H9 (cell line): ENCODE results near the gene NAPB. TPM values are rescaled to one million over a fixed set of nuclear protein-coding genes. Genes with fewer than 3 reads are reported as not detected.

Source experiments
- DNase-seq: peaks from one replicate; pipeline ENCODE4 v3.0.0-alpha.2; 2017
- H2AFZ ChIP-seq: one replicate; pipeline ENCODE4 v1.6.1; 2013; ENCODE audit warnings: mild to moderate bottlenecking, low read length, control low read depth, moderate library complexity
- H2AK5ac ChIP-seq: 2 replicates; pipeline ENCODE4 v1.6.1; 2013; ENCODE audit warnings: low read length, control low read depth, mixed read lengths; ENCODE audit not compliant: insufficient read length
- H2BK120ac ChIP-seq: one replicate; pipeline ENCODE4 v1.6.1; 2013; ENCODE audit warnings: low read depth, mild to moderate bottlenecking, low read length, control low read depth, inconsistent platforms; ENCODE audit not compliant: poor library complexity, severe bottlenecking
- H2BK12ac ChIP-seq: 2 replicates; pipeline ENCODE4 v1.6.1; 2013; ENCODE audit warnings: low read length, control low read depth, mixed read lengths, low read depth; ENCODE audit not compliant: insufficient read length
- H2BK15ac ChIP-seq: 2 replicates; pipeline ENCODE4 v1.6.1; 2013; ENCODE audit warnings: low read depth, low read length, control low read depth
- H2BK20ac ChIP-seq: one replicate; pipeline ENCODE4 v1.6.1; 2013; ENCODE audit warnings: low read depth, mild to moderate bottlenecking, low read length, control low read depth, inconsistent platforms; ENCODE audit not compliant: poor library complexity, severe bottlenecking
- H2BK5ac ChIP-seq: 2 replicates; pipeline ENCODE4 v1.6.1; 2013; ENCODE audit warnings: low read length, control low read depth, mixed read lengths; ENCODE audit not compliant: insufficient read length
- H3K14ac ChIP-seq: 2 replicates; pipeline ENCODE4 v1.6.1; 2013; ENCODE audit warnings: low read length, control low read depth; ENCODE audit not compliant: insufficient read depth
- H3K18ac ChIP-seq: 2 replicates; pipeline ENCODE4 v1.6.1; 2013; ENCODE audit warnings: low read depth, mild to moderate bottlenecking, mixed read lengths, low read length, control low read depth; ENCODE audit not compliant: insufficient read length
- H3K23ac ChIP-seq: 2 replicates; pipeline ENCODE4 v1.6.1; 2013; ENCODE audit warnings: low read length, control low read depth, mixed read lengths, low read depth; ENCODE audit not compliant: insufficient read length
- H3K23me2 ChIP-seq: 2 replicates; pipeline ENCODE4 v1.6.1; 2013; ENCODE audit warnings: low read depth, mild to moderate bottlenecking, mixed read lengths, low read length, control low read depth; ENCODE audit not compliant: insufficient read length, poor library complexity, severe bottlenecking
- H3K27ac ChIP-seq: 2 replicates; pipeline ENCODE4 v1.5.1; 2013; ENCODE audit warnings: low read length, control low read depth, mixed read lengths, low read depth; ENCODE audit not compliant: insufficient read length
- H3K27me3 ChIP-seq: 2 replicates; pipeline ENCODE4 v1.6.1; 2013; ENCODE audit warnings: low read length, control low read depth, inconsistent platforms; ENCODE audit not compliant: insufficient read depth
- H3K4ac ChIP-seq: 2 replicates; pipeline ENCODE4 v1.6.1; 2013; ENCODE audit warnings: low read depth, mild to moderate bottlenecking, control low read depth, inconsistent platforms, low read length, moderate library complexity
- H3K4me1 ChIP-seq: 2 replicates; pipeline ENCODE4 v1.6.1; 2013; ENCODE audit warnings: low read length, control low read depth, inconsistent platforms; ENCODE audit not compliant: insufficient read depth
- H3K4me2 ChIP-seq: 2 replicates; pipeline ENCODE4 v1.6.1; 2013; ENCODE audit warnings: low read length, control low read depth, mixed read lengths; ENCODE audit not compliant: insufficient read length, insufficient read depth
- H3K56ac ChIP-seq: 2 replicates; pipeline ENCODE4 v1.6.1; 2013; ENCODE audit warnings: low read depth, mild to moderate bottlenecking, mixed read lengths, low read length, control low read depth; ENCODE audit not compliant: insufficient read length
- H3K79me1 ChIP-seq: 2 replicates; pipeline ENCODE4 v1.6.1; 2013; ENCODE audit warnings: low read depth, mild to moderate bottlenecking, moderate library complexity, low read length, control low read depth, inconsistent platforms; ENCODE audit not compliant: insufficient read depth, poor library complexity, severe bottlenecking
- H3K79me2 ChIP-seq: 2 replicates; pipeline ENCODE4 v1.6.1; 2013; ENCODE audit warnings: low read length, control low read depth, inconsistent platforms; ENCODE audit not compliant: insufficient read depth
- H3K9ac ChIP-seq: 2 replicates; pipeline ENCODE4 v1.6.1; 2013; ENCODE audit warnings: low read length, control low read depth, mixed read lengths; ENCODE audit not compliant: insufficient read length; ENCODE audit errors: extremely low read depth
- H3K9me3 ChIP-seq: one replicate; pipeline ENCODE4 v1.6.1; 2013; ENCODE audit warnings: low read depth, low read length, inconsistent platforms; ENCODE audit not compliant: control insufficient read depth
- H3T11ph ChIP-seq: one replicate; pipeline ENCODE4 v1.6.1; 2013; ENCODE audit warnings: mild to moderate bottlenecking, low read length, control low read depth, inconsistent platforms
- H4K20me1 ChIP-seq: one replicate; pipeline ENCODE4 v1.6.1; 2013; ENCODE audit not compliant: control insufficient read depth, insufficient read length, insufficient read depth
- H4K5ac ChIP-seq: 2 replicates; pipeline ENCODE4 v1.6.1; 2013; ENCODE audit warnings: low read depth, mild to moderate bottlenecking, mixed read lengths, low read length, control low read depth; ENCODE audit not compliant: insufficient read length
- H4K8ac ChIP-seq: replicated peaks from 2 replicates; pipeline ENCODE4 v1.6.1; 2013; ENCODE audit warnings: low read length, control low read depth, mixed read lengths, low read depth; ENCODE audit not compliant: insufficient read length
- H4K91ac ChIP-seq: 2 replicates; pipeline ENCODE4 v1.6.1; 2013; ENCODE audit warnings: low read depth, mild to moderate bottlenecking, moderate library complexity, mixed read lengths, low read length, control low read depth; ENCODE audit not compliant: insufficient read length
- H3K27ac Mint-ChIP-seq, 3 experiments: 2 replicates in 2 of 3; 3 replicates in 1 of 3; pipeline ENCODE4 v1.8.0; 2020 to 2021; ENCODE audit warnings: mixed read lengths in 3 of 3, mild to moderate bottlenecking in 1 of 3, moderate library complexity in 1 of 3
- H3K27me3 Mint-ChIP-seq: 2 replicates; pipeline ENCODE4 v1.8.0; 2021; ENCODE audit warnings: low read depth, mild to moderate bottlenecking, moderate library complexity, mixed read lengths
- H3K36me3 Mint-ChIP-seq, 3 experiments: 2 replicates in 2 of 3; 3 replicates in 1 of 3; pipeline ENCODE4 v1.8.0; 2020 to 2021; ENCODE audit warnings: low read depth in 3 of 3, mixed read lengths in 3 of 3; ENCODE audit not compliant: insufficient read depth in 1 of 3
- H3K4me1 Mint-ChIP-seq, 2 experiments: 2 replicates each; pipeline ENCODE4 v1.8.0; 2020; ENCODE audit warnings: mixed read lengths in 2 of 2
- H3K4me3 Mint-ChIP-seq, 2 experiments: 2 replicates in 1 of 2; 3 replicates in 1 of 2; pipeline ENCODE4 v1.8.0; 2020 to 2021; ENCODE audit warnings: mild to moderate bottlenecking in 2 of 2, mixed read lengths in 2 of 2, moderate library complexity in 1 of 2
- H3K9me3 Mint-ChIP-seq, 2 experiments: 2 replicates in 1 of 2; 3 replicates in 1 of 2; pipeline ENCODE4 v1.8.0; 2020; ENCODE audit warnings: mild to moderate bottlenecking in 2 of 2, mixed read lengths in 2 of 2, moderate library complexity in 1 of 2
- CTCF ChIP-seq: fragments of 200-600 bp; sonication (generic); conservative IDR thresholded peaks from 3 replicates; pipeline ENCODE4 v1.8.0; 2021; ENCODE audit warnings: antibody characterized with exemption, mild to moderate bottlenecking
- WGBS: extraction: QIAGEN DNeasy Blood & Tissue Kit; methylation state at CpG from one replicate; pipeline ENCODE4 v1.1.7; 2013; ENCODE audit warnings: missing lambda C conversion rate, low lambda C conversion rate, mixed read lengths; ENCODE audit not compliant: insufficient read length; ENCODE audit errors: extremely low coverage; 5-methylcytosine and 5-hydroxymethylcytosine counted together
- total RNA-seq: library from RNA; stranded (reverse); gene quantifications from 2 replicates; pipeline ENCODE4 v1.2.1, GENCODE V29; 2021

NAPB gene
- total RNA-seq, 1 experiment from 2014 or later, result 10.4 TPM

- Mint-ChIP-seq H3K27me3 (no peaks in the 10 kb centered on the region; the same call in 1 of the 2 replicates), H3K36me3 (peaks cover 3 to 23% (median 4%) of the 10 kb centered on the region in 3 experiments), H3K4me1 (peaks cover 10 to 11% of the 10 kb centered on the region in 2 experiments), H3K4me3 (no peak overlapping the region), H3K27ac (no peak overlapping the region), H3K9me3 (peaks cover 20 to 30% of the 10 kb centered on the region in 2 experiments; a peak in 4 of 5 replicates)
- H2BK120ac ChIP-seq, result no peak overlapping the region
- no peak overlapping the region for H3K14ac ChIP-seq
- H2AK5ac ChIP-seq, result no peak overlapping the region
- no peaks in the 10 kb centered on the region for H4K20me1 ChIP-seq
- no CpG with 5 or more reads among the region's 3 CpGs for WGBS
- H4K8ac ChIP-seq, result no peak overlapping the region
- no peak overlapping the region for H3K27ac ChIP-seq
- H3K27me3 ChIP-seq, result no peaks in the 10 kb centered on the region
- no peak overlapping the region for H2BK5ac ChIP-seq
- no peak overlapping the region for H2BK12ac ChIP-seq
- no peak for DNase-seq
- no peaks in the 10 kb centered on the region for H3K23me2 ChIP-seq
- H3K79me1 ChIP-seq, result no peaks in the 10 kb centered on the region
- no peak overlapping the region for H2BK20ac ChIP-seq
- H3K4ac ChIP-seq, result no peak overlapping the region
- no peak overlapping the region for H3K9ac ChIP-seq
- no peaks in the 10 kb centered on the region for H3K79me2 ChIP-seq
- H2BK15ac ChIP-seq, result no peak overlapping the region
- no peak overlapping the region for H4K5ac ChIP-seq
- no peak overlapping the region for H4K91ac ChIP-seq
- H3K18ac ChIP-seq, result no peak overlapping the region
- H3K4me2 ChIP-seq, result no peak overlapping the region
- no peak overlapping the region for H3K56ac ChIP-seq
- H3K4me1 ChIP-seq, result peaks cover 3% of the 10 kb centered on the region; the same call in 1 of the 2 replicates
- H3K9me3 ChIP-seq, result no peaks in the 10 kb centered on the region
- TF ChIP-seq CTCF, result no peak
- H2AFZ ChIP-seq, result no peak overlapping the region
- no peak overlapping the region for H3K23ac ChIP-seq
- no peak overlapping the region for H3T11ph ChIP-seq
Measured at GRCh38 chr20:23459461-23460150, 38.3 kb upstream of the NAPB start.
